NCI-H1436 treated with DMSO at 0.1 percent for 48 hours (cell line): Measurements from ENCODE around the gene ADAMTSL1.

Source experiments
- DNase-seq: peaks from one replicate; lab custom pipeline; 2025; lab: John Stamatoyannopoulos, UW

ADAMTSL1 gene

GRCh38 chr9:18555105-18555883, 81.3 kb downstream of the ADAMTSL1 start:
- DNase-seq, result no peak

GRCh38 chr9:18564018-18564880, 90.3 kb downstream of the ADAMTSL1 start:
- no peak for DNase-seq

GRCh38 chr9:18566121-18566520, 92.2 kb downstream of the ADAMTSL1 start:
- no peak for DNase-seq

GRCh38 chr9:18568973-18569372, 95.0 kb downstream of the ADAMTSL1 start:
- DNase-seq, result no peak

- no peak for DNase-seq
These were observed 96.1 kb downstream of the ADAMTSL1 start for GRCh38 chr9:18569941-18570630.

- DNase-seq, result no peak
These were observed 99.1 kb downstream of the ADAMTSL1 start for GRCh38 chr9:18573021-18573556.

- no peak for DNase-seq
These were observed 101.7 kb downstream of the ADAMTSL1 start for GRCh38 chr9:18575686-18576085.

GRCh38 chr9:18579536-18579935, 105.6 kb downstream of the ADAMTSL1 start:
- no peak for DNase-seq

- DNase-seq, result no peak
These were observed 106.2 kb downstream of the ADAMTSL1 start for GRCh38 chr9:18580151-18580550.

- no peak for DNase-seq
These were observed 112.0 kb downstream of the ADAMTSL1 start for GRCh38 chr9:18585996-18586395.

- no peak for DNase-seq
These were observed 114.0 kb downstream of the ADAMTSL1 start for GRCh38 chr9:18588002-18588401.

GRCh38 chr9:18591261-18591660, 117.3 kb downstream of the ADAMTSL1 start:
- DNase-seq, result no peak

GRCh38 chr9:18594837-18595236, 120.9 kb downstream of the ADAMTSL1 start:
- DNase-seq, result no peak

GRCh38 chr9:18595597-18595996, 121.6 kb downstream of the ADAMTSL1 start:
- DNase-seq, result no peak

GRCh38 chr9:18596920-18597319, 123.0 kb downstream of the ADAMTSL1 start:
- DNase-seq, result no peak

- DNase-seq, result no peak
These were observed 125.0 kb downstream of the ADAMTSL1 start for GRCh38 chr9:18598969-18599368.

- DNase-seq, result no peak
These were observed 127.1 kb downstream of the ADAMTSL1 start for GRCh38 chr9:18601026-18601425.

- DNase-seq, result no peak
These were observed 128.0 kb downstream of the ADAMTSL1 start for GRCh38 chr9:18601956-18602355.

GRCh38 chr9:18604767-18605730, 131.1 kb downstream of the ADAMTSL1 start:
- no peak for DNase-seq

GRCh38 chr9:18605766-18606180, 131.8 kb downstream of the ADAMTSL1 start:
- no peak for DNase-seq

- DNase-seq, result no peak
These were observed 132.3 kb downstream of the ADAMTSL1 start for GRCh38 chr9:18606281-18606680.
